VCaP (cell line): ENCODE data around the gene ARL10.

Experiments used
- H3K27ac ChIP-seq: fragments of 450-650 bp; 2 replicates; pipeline ENCODE4 v1.5.1; 2017
- CTCF ChIP-seq: fragments of 450-650 bp; conservative IDR thresholded peaks from 2 replicates; pipeline ENCODE4 v1.5.1; 2017; ENCODE audit warnings: mild to moderate bottlenecking, moderate library complexity

The ARL10 gene

GRCh38 chr5:176386491-176386890 lies 21.2 kb downstream of the ARL10 start:
- TF ChIP-seq CTCF: no peak
- peak overlapping the region; percentile 94; the same call in 1 of the 2 replicates for H3K27ac ChIP-seq

DNA sequence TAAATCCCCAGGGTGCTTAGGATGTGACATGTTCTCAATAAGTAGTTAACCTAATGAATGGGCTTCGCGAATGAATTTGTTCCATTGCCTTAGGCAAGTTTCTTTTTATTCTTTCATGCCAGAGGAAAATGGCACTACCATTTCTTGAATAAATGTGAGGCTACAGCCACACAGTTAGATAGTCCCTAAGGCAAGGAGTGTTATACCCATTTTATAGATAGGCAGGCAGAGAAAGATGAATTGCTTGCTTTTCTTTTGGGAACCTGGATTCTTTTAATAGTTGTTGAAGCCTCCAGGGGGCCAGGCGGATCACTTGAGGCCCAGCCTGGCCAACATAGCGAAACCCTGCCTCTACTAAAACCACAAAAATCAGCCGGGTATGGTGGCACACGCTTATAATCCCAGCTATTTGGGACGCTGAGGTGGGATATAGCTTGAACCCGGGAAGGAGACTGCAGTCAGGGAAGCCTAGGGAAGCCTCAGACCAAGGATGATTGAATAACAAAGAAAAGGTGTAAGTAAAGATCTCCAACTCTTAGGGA lies 22.2 kb downstream of the ARL10 start:
- no peak for TF ChIP-seq CTCF
- H3K27ac ChIP-seq: peak overlapping the region; percentile 94

GRCh38 chr5:176388003-176388443 lies 22.7 kb downstream of the ARL10 start:
- no peak for TF ChIP-seq CTCF
- peak overlapping the region; percentile 94 for H3K27ac ChIP-seq

- TF ChIP-seq CTCF: no peak
- peak within 1 kb of the TSS; percentile 94 for H3K27ac ChIP-seq
Observed at GRCh38 chr5:176388444-176389134, 23.3 kb downstream of the ARL10 start, which contains the start of the genes HIGD2A and NOP16. TSS of gene HIGD2A (plus strand) at chr5:176388751. CDS start at chr5:176388820, 69 bp downstream. TSS of gene NOP16 (minus strand) at chr5:176388598. CDS start at chr5:176388539, 59 bp downstream.

DNA sequence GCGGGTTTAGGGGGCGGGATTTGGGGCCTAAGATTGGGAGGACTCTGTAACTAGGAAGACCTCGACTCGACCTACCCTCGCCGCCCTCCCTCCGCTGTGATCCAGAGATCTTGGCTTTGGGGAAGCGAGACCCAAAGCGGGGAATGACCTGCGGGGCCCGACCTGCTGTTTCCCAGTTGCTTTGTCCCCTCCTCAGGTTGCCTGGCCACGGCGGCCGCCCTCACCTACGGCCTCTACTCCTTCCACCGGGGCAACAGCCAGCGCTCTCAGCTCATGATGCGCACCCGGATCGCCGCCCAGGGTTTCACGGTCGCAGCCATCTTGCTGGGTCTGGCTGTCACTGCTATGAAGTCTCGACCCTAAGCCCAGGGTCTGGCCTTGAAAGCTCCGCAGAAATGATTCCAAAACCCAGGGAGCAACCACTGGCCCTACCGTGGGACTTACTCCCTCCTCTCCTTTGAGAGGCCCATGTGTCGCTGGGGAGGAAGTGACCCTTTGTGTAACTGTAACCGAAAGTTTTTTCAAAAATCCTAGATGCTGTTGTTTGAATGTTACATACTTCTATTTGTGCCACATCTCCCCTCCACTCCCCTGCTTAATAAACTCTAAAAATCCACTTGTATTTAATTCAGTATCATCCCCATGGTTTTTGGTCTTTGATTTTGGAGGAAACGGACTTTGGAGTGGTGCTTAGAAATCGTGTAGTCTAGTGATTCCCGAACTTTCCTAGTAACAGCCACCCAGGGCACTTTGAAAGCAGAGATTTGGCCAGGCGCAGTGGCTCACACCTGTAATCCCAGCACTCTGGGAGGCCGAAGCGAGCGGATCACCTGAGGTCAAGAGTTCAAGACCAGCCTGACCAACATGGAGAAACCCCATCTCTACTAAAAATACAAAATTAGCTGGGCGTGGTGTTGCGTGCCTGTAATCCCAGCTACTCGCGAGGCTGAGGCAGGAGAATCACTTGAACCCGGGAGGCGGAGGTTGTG lies 24.1 kb downstream of the ARL10 start:
- TF ChIP-seq CTCF: no peak
- peak overlapping the region; percentile 94 for H3K27ac ChIP-seq

DNA sequence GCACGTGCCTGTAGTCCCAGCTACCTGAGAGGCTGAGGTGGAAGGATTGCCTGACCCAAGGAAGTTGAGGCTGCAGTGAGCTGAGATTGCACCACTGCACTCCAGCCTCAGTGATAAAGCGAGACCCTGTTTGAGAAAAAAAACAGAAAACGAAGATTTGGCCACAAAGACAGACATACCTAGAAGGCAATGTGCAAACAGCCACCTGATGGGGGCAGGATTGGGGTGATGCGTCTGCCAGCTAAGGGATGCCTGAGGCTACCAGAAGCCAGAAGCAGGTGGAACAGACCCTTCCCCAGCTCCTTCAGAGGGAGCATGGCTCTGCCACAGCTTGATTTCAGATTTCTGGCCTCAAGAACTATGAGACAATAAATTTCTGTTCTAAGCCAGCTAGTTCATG lies 26.2 kb downstream of the ARL10 start:
- TF ChIP-seq CTCF: no peak
- no peak overlapping the region; the same call in 1 of the 2 replicates for H3K27ac ChIP-seq

DNA sequence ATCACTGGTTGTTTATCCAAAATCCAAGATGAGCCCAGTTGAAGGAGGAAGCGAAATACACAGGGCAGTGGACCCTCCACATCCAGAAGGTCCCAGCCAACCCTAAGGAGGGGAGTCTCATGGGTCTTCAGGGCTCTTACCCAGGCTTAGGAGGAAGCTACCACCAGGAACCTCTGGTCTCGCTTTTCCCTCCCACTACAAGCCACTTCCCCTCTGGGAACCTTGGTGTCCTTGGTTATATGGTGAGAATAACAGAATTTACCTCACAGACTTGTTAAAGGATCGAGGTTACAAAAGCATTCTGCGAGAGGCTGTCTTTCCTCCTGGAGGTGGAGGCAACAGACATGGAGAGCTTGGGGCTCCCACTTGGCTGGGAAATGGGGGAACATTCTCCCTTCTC lies 26.7 kb downstream of the ARL10 start:
- no peak for TF ChIP-seq CTCF
- H3K27ac ChIP-seq: no peak overlapping the region; the same call in 1 of the 2 replicates
